HG02610 (cell line): Measurements from ENCODE around the gene PAEP.
"Not testable (repeated sequence)": the region's sequence is repeated elsewhere in the genome, so short reads cannot be mapped to it uniquely, and the experiment has no call there.

Experiments
- ATAC-seq: cut with Tn5 transposase; IDR thresholded peaks from one replicate; pipeline ENCODE4 v1.9.1; 2021; ENCODE audit warnings: mild to moderate bottlenecking, moderate library complexity; ENCODE audit not compliant: unreplicated experiment

The PAEP gene

DNA sequence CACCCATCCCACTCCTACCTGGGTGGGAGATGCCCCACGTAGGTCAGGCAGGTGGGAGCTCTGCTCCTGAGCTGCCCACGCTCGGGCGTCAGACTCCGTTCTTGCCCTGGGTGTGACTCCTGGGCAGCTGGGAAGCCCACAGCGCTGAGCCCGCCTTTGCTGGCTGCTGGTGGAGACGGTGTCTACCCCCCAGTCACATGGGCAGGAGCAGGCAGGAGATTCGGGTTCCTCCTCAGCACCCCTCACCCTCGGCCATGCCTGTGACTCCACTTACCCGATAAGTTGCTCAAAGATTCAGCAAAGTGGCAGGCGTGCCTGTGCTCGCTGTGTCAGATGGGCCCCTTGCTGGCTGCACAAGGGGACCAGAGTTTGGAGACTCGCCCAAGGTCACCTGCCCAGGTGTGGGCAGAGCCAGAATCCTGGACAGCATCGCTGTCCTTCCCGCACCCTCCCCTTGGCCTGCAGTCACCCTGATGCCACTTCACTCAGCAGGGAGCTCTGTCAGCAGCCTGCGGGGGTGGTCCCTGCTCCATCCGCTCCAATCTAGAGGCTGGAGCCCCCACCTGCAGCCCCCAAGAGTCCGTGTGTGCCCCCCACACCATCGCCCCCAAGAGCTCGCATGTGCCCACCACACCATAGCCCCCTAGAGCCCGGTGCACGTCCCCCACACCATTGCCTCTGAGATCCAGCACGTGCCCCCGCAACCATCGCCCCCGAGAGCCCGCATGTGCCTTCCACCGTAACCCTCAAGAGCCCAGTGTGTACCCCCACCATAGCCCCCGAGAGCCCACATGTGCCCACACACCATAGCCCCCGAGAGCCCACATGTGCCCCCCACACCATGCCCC lies 36.1 kb upstream of the PAEP start:
- no peak for ATAC-seq

DNA sequence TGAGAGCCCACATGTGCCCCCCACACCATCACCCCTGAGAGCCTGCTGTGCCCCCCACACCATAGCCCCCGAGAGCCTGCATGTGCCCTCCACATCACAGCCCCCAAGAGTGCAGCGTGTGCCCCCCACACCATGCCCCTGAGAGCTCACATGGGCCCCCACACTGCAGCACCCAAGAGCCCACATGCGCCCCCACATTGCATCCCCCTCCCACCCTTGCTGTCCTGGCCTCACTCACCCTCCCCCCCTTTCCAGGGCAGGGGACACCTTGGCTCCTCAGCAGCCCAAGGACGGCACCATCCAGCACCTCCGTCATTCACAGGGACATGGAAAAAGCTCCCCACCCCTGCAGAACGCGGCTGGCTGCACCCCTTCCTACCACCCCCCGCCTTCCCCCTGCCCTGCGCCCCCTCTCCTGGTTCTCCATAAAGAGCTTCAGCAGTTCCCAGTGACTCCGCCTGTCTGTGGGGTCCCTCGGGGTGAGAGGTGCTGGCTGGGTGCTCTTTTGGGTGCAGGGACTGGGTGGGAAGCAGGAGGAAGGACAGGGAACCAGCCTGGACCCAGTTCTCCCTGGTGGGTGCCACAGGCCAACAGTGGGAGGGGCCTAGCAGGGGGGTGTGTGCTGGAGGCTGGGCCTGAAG lies 35.3 kb upstream of the PAEP start:
- ATAC-seq = no peak

- ATAC-seq = no peak
These were observed 34.6 kb upstream of the PAEP start for GRCh38 chr9:135526730-135527571.

DNA sequence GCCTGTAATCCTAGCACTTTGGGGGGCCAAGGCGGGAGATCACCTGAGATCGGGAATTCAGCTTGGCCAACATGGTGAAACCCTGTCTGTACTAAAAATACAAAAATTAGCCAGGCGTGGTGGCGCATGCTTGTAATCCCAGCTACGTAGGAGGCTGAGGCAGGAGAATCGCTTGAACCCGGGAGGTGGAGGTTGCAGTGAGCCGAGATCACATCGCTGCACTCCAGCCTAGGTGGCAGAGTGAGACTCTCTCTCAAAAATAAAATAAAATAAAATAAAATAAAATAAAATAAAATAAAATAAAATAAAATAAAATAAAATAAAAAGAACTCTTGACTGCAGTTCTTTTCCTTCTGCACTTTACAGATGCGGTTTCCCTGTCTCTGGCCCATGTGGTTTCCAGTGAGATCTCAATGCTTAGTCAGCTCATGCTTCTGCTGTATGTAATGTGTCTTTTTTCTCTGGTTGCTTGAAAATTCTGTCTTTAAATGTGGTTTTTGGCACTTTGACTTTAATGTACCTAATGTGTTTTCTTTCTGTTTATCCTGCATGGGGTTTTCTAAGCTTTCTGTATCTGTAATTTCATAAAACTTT lies 32.6 kb upstream of the PAEP start:
- ATAC-seq = not testable (repeated sequence)

GRCh38 chr9:135530146-135530545 lies 31.4 kb upstream of the PAEP start:
- ATAC-seq = no peak

DNA sequence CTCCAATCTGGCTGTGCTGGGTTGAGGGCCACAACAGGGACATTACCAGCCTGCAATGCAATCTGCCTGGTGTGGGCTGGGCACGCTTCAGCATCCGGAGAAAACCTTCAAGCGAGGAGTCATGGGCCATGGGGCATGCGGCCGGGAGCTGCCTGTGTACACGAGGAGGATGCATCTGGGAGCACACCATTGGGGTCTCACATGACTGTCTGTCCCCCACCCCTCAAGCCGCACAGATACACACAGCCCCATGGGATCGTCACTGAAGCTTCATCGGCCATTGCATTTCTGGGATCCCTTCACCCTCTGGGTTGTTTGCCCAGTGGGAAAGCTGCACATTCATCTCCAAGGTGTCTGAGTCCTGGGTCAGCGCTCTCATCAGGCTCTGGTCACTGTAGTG lies 30.5 kb upstream of the PAEP start:
- ATAC-seq = no peak

DNA sequence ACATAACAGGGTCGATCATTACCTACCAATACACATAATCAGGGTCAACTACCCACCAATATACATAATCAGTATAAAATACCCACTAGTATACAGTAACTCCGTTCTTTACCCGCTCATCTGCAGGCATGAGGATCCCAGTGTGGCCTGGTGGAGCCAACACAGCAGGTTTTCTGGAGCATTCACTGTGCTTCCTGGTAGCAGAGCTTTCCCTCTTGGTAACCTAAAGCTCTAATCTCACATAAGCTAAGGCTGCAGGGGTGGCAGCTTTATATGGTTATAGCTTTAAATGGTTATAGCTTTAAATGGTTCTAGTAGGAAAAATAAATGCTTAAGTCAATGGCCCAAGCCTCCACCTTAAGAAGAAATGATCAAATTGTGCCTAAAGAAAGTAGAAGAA lies 28.4 kb upstream of the PAEP start:
- ATAC-seq = no peak

- no peak for ATAC-seq
These were observed 27.9 kb upstream of the PAEP start for GRCh38 chr9:135533674-135534073.

DNA sequence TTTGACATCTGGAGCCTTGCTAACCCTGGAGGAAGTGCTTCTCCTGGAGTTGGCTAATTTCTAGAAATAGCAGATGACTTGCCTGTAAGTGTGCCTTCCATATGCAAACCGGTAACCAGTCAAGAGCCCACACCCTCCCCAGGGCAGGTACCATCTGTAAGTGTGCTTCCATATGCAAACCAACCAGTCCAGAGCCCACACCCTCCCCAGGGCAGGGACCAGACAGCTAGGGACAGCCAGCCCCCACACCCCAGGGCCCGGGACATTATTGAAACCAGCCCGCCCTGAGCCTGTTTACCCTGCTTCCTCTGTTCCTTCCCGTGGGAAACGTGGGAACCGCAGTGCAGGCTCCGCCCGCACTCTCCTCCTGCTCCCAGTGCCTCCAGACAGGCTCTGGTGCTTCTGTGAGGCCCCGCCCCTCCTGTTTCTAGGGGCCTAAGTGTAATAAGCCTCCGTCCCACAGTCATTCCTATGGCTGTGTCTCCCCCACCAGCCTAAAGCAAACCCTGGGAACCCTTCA lies 27.3 kb upstream of the PAEP start:
- ATAC-seq = not testable (repeated sequence)

DNA sequence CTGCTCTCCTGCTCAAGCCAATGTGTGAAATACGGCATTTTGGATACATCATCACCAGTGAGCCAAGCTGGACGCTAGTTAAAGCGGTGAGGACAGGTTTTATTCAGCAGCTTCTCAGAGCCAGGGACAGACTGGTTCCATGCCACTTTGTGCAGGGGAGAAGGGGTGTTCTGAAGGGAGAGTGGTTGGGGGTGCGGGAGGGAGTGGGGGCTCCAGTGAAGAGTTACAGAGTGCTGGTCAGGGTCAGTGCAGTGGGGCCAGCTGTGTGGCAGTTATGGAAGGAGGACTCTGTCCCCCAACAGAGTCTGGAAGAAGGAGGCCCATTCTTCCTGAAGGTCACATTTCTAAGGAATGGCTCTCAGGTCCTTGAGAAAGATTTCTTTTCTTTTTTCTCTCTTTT lies 26.7 kb upstream of the PAEP start:
- ATAC-seq = not testable (repeated sequence)

- not testable (repeated sequence) for ATAC-seq
These were observed 25.9 kb upstream of the PAEP start for GRCh38 chr9:135535631-135536030.

DNA sequence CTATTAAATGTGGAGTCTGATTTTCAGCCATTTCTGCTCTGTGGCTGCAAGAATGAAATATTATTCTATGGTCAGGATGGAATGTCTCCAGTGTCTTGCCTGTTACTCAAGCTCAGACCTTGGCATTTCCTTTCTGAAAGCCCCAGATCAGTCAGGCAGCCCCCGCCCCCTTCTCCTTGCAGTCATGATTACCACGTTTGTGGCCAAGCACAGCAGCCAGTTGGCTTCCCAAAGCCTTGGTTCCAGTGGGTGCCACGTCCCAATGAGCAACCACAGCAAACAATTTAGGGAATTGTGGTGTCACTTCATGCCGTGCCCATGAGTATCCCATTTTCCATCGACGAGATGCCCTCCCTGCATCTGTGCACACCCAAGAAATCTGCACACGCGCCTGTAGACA lies 25.3 kb upstream of the PAEP start:
- ATAC-seq = no peak

DNA sequence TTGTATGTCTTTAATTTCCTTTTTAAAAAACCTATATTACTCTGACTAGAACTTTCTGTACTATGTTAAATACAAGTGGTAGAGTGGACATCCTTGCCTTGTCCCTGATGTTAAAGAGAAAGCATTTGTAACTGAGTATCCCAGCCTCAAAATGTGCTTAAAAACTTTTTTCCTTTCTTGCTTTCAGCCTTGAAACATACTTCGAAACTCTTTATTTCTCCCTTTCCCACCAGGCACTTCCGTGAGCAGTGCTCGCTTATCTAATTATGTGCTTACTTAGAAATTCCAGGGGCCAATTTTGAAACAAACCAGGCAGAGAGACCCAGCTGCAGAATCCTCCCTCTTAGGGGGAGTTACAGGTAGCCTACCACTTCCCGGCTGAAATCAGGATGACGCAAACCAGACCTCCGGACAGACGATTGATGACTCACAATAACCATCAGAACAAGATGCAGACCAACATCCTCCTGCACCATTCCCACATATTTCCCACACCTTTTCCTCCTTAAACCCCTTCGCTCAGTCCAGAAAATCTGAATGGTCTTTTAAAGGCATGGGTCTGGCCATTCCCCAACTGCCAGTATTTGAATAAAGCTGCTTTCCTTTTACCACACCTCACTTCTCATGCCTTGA lies 18.2 kb upstream of the PAEP start:
- ATAC-seq = not testable (repeated sequence)

- ATAC-seq = no peak
These were observed 16.4 kb upstream of the PAEP start for GRCh38 chr9:135544981-135545635.

GRCh38 chr9:135545646-135546176 lies 15.8 kb upstream of the PAEP start, which contains the start of gene OBP2A:
Gene OBP2A, plus strand, starts transcription at chr9:135546126. Its CDS starts 55 bp downstream, at chr9:135546181.
- ATAC-seq = not testable (repeated sequence)

DNA sequence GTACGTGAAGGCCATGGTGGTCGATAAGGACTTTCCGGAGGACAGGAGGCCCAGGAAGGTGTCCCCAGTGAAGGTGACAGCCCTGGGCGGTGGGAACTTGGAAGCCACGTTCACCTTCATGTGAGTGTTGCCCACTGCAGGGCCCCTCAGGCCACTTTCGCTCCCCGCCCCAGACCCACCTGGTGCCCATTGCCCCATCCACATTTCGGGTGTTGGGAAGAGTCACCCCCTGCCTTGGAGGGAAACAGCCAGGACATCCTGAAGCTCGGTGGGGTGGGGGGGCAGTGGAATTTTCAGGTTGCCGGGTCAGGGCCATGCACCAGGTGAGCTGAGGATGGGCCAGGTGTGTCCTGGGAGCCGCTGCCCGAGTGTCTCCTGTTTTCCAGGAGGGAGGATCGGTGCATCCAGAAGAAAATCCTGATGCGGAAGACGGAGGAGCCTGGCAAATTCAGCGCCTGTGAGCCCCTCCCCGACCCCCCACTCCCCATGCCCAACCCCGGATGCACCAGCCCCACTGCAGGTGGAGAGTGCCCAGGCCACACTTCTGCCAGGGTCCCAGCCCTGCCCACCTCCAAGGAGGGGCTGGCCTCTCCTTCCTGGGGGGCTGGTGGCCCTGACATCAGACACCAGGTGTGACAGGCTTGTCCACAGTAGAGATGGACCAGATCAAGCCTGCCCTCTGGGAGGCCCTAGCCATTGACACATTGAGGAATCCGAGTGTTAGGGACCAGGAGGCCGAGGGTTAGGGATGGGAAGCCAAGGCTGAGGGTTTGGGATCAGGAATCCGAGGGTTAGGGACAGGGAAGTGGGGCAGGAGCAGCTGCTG lies 14.6 kb upstream of the PAEP start:
- ATAC-seq = not testable (repeated sequence)

DNA sequence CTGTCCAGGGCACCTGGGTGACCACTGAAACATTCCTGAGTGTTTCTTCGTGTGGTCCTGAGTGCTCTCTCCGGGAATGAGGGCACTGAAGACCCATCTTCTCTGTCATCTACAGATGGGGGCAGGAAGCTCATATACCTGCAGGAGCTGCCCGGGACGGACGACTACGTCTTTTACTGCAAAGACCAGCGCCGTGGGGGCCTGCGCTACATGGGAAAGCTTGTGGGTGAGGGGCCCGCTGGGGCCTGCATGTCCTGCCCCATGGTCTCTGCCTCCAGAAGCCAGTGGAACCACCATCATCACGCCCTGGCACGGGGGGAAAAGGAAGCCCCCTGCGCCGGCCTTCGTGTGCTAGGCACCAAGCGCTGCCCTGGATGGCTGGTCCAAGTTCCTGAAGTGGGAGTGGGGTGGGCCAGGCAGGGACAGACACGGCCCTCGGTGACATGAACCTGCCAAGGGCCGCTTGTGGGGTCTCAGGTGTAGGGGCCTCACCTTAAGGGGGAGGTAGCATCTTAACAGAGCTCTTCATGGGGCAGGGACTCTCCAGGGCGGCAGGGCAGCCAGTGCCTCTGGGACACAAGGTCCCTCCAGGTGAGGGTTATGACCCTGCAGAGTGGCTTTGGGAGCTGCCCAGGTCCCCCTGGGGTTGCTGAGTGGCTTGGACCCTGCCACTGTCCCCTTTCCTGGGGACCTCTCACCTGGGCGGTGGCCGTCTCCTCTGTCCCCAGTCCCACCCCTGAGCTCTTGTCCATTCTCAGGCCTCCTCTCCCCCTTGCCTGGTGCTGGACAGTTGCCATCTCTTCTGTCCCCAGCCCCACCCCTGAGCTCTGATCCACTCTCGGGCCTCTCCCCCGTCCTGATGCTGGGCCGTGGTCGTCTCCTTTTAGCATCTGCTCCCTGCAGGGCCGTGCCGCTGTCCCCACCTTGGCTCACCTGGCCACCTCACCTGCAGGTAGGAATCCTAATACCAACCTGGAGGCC lies 13.5 kb upstream of the PAEP start:
- no peak for ATAC-seq
